ENCODE results near the gene ZGLP1. TPM values are rescaled to one million over a fixed set of nuclear protein-coding genes. Genes with fewer than 3 reads are reported as not detected.

The ZGLP1 gene
- total RNA-seq, 1 donor from 2014 or later = 1.9 TPM

- no peak for DNase-seq (ENCODE audit: low spot score)
- intact Hi-C loops (cut with DNase I) = no loop called here
Observed at GRCh38 chr19:10299545-10300458, 9.8 kb downstream of the ZGLP1 start.

GRCh38 chr19:10295847-10296591 lies 13.6 kb downstream of the ZGLP1 start:
- intact Hi-C loops (cut with DNase I) = no loop called here

GRCh38 chr19:10295305-10295846 lies 14.2 kb downstream of the ZGLP1 start:
- no peak for DNase-seq (ENCODE audit: low spot score)
- intact Hi-C loops (cut with DNase I) = no loop called here

More at GRCh38 chr19:10295847-10296591, 13.6 kb downstream of the ZGLP1 start:
- no peak for DNase-seq (ENCODE audit: low spot score)

GRCh38 chr19:10294368-10294697 lies 15.3 kb downstream of the ZGLP1 start:
- no peak for DNase-seq (ENCODE audit: low spot score)

GRCh38 chr19:10293637-10294367 lies 15.8 kb downstream of the ZGLP1 start:
- DNase-seq (ENCODE audit: low spot score) = no peak
- intact Hi-C loops (cut with DNase I) = no loop called here

More at GRCh38 chr19:10294368-10294697, 15.3 kb downstream of the ZGLP1 start:
- intact Hi-C loops (cut with DNase I) = no loop called here

GRCh38 chr19:10292789-10293636 lies 16.6 kb downstream of the ZGLP1 start:
- intact Hi-C loops (cut with DNase I) = no loop called here
- DNase-seq (ENCODE audit: low spot score) = no peak

GRCh38 chr19:10292206-10292788 lies 17.3 kb downstream of the ZGLP1 start:
- DNase-seq (ENCODE audit: low spot score) = peak; percentile 90
- intact Hi-C loops (cut with DNase I) = no loop called here

- intact Hi-C loops (cut with DNase I) = no loop called here
Observed at GRCh38 chr19:10291554-10292205, 17.9 kb downstream of the ZGLP1 start.

GRCh38 chr19:10290876-10291553 lies 18.6 kb downstream of the ZGLP1 start:
- no peak for DNase-seq (ENCODE audit: low spot score)
- intact Hi-C loops (cut with DNase I) = no loop called here

More at GRCh38 chr19:10291554-10292205, 17.9 kb downstream of the ZGLP1 start:
- DNase-seq (ENCODE audit: low spot score) = no peak

GRCh38 chr19:10290357-10290875 lies 19.2 kb downstream of the ZGLP1 start:
- DNase-seq (ENCODE audit: low spot score) = no peak
- intact Hi-C loops (cut with DNase I) = no loop called here

GRCh38 chr19:10289836-10290356 lies 19.7 kb downstream of the ZGLP1 start, which contains the start of gene ICAM5:
Gene ICAM5, plus strand, starts transcription at chr19:10289952. Its CDS starts 92 bp downstream, at chr19:10290044.
- intact Hi-C loops (cut with DNase I) = no loop called here
- no peak for DNase-seq (ENCODE audit: low spot score)

GRCh38 chr19:10289167-10289835 lies 20.3 kb downstream of the ZGLP1 start:
- intact Hi-C loops (cut with DNase I) = no loop called here
- DNase-seq (ENCODE audit: low spot score) = no peak

GRCh38 chr19:10288662-10289166 lies 20.9 kb downstream of the ZGLP1 start:
- intact Hi-C loops (cut with DNase I) = no loop called here
- DNase-seq (ENCODE audit: low spot score) = no peak

- peak; percentile 84 for DNase-seq (ENCODE audit: low spot score)
- intact Hi-C loops (cut with DNase I) = no loop called here
Observed at GRCh38 chr19:10286803-10287737, 22.5 kb downstream of the ZGLP1 start, which contains the start of gene ICAM4. Gene ICAM4, plus strand, starts transcription at chr19:10286955. Its CDS starts 58 bp downstream, at chr19:10287013.

GRCh38 chr19:10285393-10285792 lies 24.2 kb downstream of the ZGLP1 start:
- no peak for DNase-seq (ENCODE audit: low spot score)
- intact Hi-C loops (cut with DNase I) = no loop called here

Data from cardiac septum (tissue), 1 donor.